GM12892 (cell line): ENCODE results near the gene MGME1.

Experiments used
- POLR2A ChIP-seq: IDR thresholded peaks from 2 replicates; pipeline ENCODE4 v1.6.1; 2011; ENCODE audit warnings: low read depth, low read length, control low read depth
- POLR2AphosphoS5 ChIP-seq: IDR thresholded peaks from 2 replicates; pipeline ENCODE4 v1.6.1; 2011; ENCODE audit warnings: low read depth, low read length, control low read depth

GRCh38 chr20:17972121-17972520 lies 3.3 kb downstream of the MGME1 start:
- TF ChIP-seq POLR2A (no peak), POLR2AphosphoS5 (no peak)
